GM18868 (cell line): ENCODE results near the gene PCDHB8.
"Not testable (repeated sequence)": the region's sequence is repeated elsewhere in the genome, so short reads cannot be mapped to it uniquely, and the experiment has no call there.

Experiments
- ATAC-seq: cut with Tn5 transposase; IDR thresholded peaks from one replicate; pipeline ENCODE4 v1.9.1; 2021; ENCODE audit warnings: mild to moderate bottlenecking, moderate library complexity; ENCODE audit not compliant: unreplicated experiment

PCDHB8 gene

GRCh38 chr5:141225421-141225820, 47.8 kb downstream of the PCDHB8 start:
- ATAC-seq, result not testable (repeated sequence)
